Measurements from ENCODE around the gene GCC2. TPM values are rescaled to one million over a fixed set of nuclear protein-coding genes. Genes with fewer than 3 reads are reported as not detected.
"Not testable (repeated sequence)": the region's sequence is repeated elsewhere in the genome, so short reads cannot be mapped to it uniquely, and the experiment has no call there.

The GCC2 gene
- total RNA-seq, 1 donor from 2014 or later = 19.8 TPM

DNA sequence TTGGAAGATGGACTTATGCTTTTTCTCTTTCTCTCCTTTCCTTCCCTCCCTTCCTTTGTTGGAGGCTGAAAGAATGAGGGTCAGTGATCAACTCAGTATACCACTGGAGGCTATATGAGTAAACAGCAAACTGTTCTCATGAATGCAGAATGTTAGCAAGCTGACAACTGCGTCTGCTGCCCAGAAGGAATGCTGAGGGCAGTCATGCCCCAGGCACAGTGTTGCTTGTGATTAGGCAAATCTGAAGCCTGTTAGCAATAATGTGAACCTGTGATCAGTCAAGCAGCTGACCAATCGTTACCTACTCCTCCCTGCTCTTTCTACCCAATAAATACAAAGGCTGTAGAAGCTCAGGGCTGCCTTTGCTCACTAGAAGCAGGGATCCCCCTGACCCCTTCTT, 107.6 kb downstream of the GCC2 start:
- Histone ChIP-seq H3K9ac (ENCODE audit: low read depth in 1 of 3, low read length in 3 of 3) (peak overlapping the region in 1 of 3 donors; percentile 54), H3K27ac (ENCODE audit: low read depth, low read length) (peak overlapping the region; percentile 89), H3K4me1 (ENCODE audit: control insufficient read depth in 3 of 3, insufficient read depth in 3 of 3, low read length in 3 of 3) (peaks cover 45 to 61% (median 48%) of the 10 kb centered on the region in 3 donors)
- H3K4me3 ChIP-seq (ENCODE audit: low read length in 3 of 3); H3K36me3 ChIP-seq (ENCODE audit: control insufficient read depth in 3 of 3, insufficient read depth in 3 of 3, low read length in 3 of 3); H3K27me3 ChIP-seq (ENCODE audit: control insufficient read depth in 3 of 3, insufficient read depth in 3 of 3, low read length in 3 of 3); H3K9me3 ChIP-seq (ENCODE audit: control insufficient read depth in 3 of 3, low read length in 3 of 3): not testable (repeated sequence)

Small RNA genes lying within 50 kb of the gene (small RNA-seq; reads per million reads assigned to genes)
- not detected for gene SMIM12P1

Other genes with a start within 250 kb of the GCC2 start
- gene SULT1C3, start 209.2 kb upstream of the GCC2 start, total RNA-seq = not detected
- 1.0 TPM for gene SULT1C2, start 160.3 kb upstream of the GCC2 start, total RNA-seq
- gene SULT1C4, start 71.3 kb upstream of the GCC2 start, total RNA-seq = 12.5 TPM
- 26.6 TPM for gene LIMS1, start 85.3 kb downstream of the GCC2 start, total RNA-seq